ENCODE measurements around the gene DBH. TPM values are rescaled to one million over a fixed set of nuclear protein-coding genes. Genes with fewer than 3 reads are reported as not detected.

Gene DBH
- polyA plus RNA-seq, 1 donor (not counting 4 experiments of a cell fraction or from before 2014, with no cell fraction given): not detected

- dilution Hi-C loops (cut with MboI; ENCODE audit: extremely low pct_ligation_motif_present, low sequenced_read_pairs): no loop called here
These were observed 23.4 kb downstream of the DBH start for GRCh38 chr9:133659516-133659915.

DNA sequence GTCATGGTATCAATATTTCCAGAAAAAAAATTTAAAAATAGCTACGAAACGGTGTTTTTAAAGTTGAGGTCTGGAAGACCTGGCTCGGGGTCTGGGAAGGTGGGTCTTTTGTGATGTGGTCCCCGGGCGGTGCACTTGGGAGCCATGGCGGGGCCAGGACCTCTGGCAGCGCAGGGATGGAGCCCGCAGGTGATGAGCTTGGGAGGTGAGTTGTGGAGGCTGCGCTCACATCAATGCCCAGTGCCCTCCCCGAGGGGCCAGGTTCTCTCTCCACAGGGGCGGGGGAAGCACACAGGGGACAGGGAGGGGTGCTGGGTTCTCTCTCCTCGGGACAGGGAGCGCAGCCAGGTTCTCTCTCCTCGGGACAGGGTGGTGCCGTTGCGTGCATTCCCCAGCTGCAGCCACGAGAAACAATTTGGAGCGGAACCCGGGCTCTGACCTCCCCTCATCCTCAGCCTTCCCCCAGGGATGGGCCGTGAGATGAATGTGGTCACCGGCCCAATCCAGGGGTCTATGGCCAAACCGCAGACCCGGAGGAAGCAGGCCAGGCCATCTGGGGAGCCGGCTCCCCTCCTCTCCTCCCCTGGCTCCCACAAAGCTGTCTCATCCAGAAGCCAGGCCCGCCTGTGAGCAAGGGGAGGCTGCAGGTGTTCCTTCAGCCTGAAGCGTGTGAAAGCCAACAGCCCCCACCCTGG is 25.8 kb downstream of the DBH start:
- H3K36me3 ChIP-seq (ENCODE audit: control insufficient read depth in 2 of 2, extremely low read depth in 1 of 2, insufficient read depth in 2 of 2, low read length in 2 of 2): no peaks in the 10 kb centered on the region

More at GRCh38 chr9:133659516-133659915, 23.4 kb downstream of the DBH start:
- H4K20me1 ChIP-seq (ENCODE audit: control insufficient read depth, extremely low read depth, insufficient read depth, low read length): no peaks in the 10 kb centered on the region
- no peaks in the 10 kb centered on the region for H3K36me3 ChIP-seq (ENCODE audit: control insufficient read depth in 2 of 2, extremely low read depth in 1 of 2, insufficient read depth in 2 of 2, low read length in 2 of 2)
- TF ChIP-seq EZH2 (IDR thresholded peaks at IDR 0.05; ENCODE audit: low read length): no peak
- TF ChIP-seq, protein P1, sequence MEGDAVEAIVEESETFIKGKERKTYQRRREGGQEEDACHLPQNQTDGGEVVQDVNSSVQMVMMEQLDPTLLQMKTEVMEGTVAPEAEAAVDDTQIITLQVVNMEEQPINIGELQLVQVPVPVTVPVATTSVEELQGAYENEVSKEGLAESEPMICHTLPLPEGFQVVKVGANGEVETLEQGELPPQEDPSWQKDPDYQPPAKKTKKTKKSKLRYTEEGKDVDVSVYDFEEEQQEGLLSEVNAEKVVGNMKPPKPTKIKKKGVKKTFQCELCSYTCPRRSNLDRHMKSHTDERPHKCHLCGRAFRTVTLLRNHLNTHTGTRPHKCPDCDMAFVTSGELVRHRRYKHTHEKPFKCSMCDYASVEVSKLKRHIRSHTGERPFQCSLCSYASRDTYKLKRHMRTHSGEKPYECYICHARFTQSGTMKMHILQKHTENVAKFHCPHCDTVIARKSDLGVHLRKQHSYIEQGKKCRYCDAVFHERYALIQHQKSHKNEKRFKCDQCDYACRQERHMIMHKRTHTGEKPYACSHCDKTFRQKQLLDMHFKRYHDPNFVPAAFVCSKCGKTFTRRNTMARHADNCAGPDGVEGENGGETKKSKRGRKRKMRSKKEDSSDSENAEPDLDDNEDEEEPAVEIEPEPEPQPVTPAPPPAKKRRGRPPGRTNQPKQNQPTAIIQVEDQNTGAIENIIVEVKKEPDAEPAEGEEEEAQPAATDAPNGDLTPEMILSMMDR (optimal IDR thresholded peaks at IDR 0.05 in 1 of 3, IDR thresholded peaks at IDR 0.05 in 1 of 3, conservative IDR thresholded peaks at IDR 0.05 in 1 of 3; ENCODE audit: extremely low read depth in 1 of 3, insufficient read depth in 2 of 3, low read length in 3 of 3): no peak
- H3K4me2 ChIP-seq (ENCODE audit: control insufficient read depth, extremely low read depth, insufficient read depth, low read depth, low read length): no peak overlapping the region
- H3K4me1 ChIP-seq (ENCODE audit: control insufficient read depth, extremely low read depth, insufficient read depth, low read length): peaks cover 5% of the 10 kb centered on the region
- no peaks in the 10 kb centered on the region for H3K79me2 ChIP-seq (ENCODE audit: control insufficient read depth, insufficient read depth, low read length)
- no peak overlapping the region for H3K27ac ChIP-seq (ENCODE audit: control insufficient read depth, insufficient read depth, low read length)
- H3K9ac ChIP-seq (ENCODE audit: control insufficient read depth, extremely low read depth, insufficient read depth, low read length): no peak overlapping the region
- H3K9me1 ChIP-seq (ENCODE audit: control insufficient read depth, extremely low read depth, insufficient read depth, low read length): no peaks in the 10 kb centered on the region
- H3K9me3 ChIP-seq (ENCODE audit: control insufficient read depth, low read depth, low read length): no peaks in the 10 kb centered on the region
- peaks cover 92% of the 10 kb centered on the region for H3K27me3 ChIP-seq (ENCODE audit: control insufficient read depth, extremely low read depth, insufficient read depth, low read length)
- no peak overlapping the region for H2AFZ ChIP-seq (ENCODE audit: control insufficient read depth, low read length)
- no peak overlapping the region for H3K4me3 ChIP-seq (ENCODE audit: control insufficient read depth in 2 of 3, extremely low read depth in 1 of 3, insufficient read depth in 2 of 3, low read depth in 1 of 3, low read length in 3 of 3)
- no peak for DNase-seq (ENCODE audit: low read depth, low spot score)
- no peak for FAIRE-seq

More for the DNA sequence above, 25.8 kb downstream of the DBH start:
- dilution Hi-C loops (cut with MboI; ENCODE audit: extremely low pct_ligation_motif_present, low sequenced_read_pairs): no loop called here
- no peaks in the 10 kb centered on the region for H3K79me2 ChIP-seq (ENCODE audit: control insufficient read depth, insufficient read depth, low read length)
- H3K9me3 ChIP-seq (ENCODE audit: control insufficient read depth, low read depth, low read length): no peaks in the 10 kb centered on the region
- no peak overlapping the region for H2AFZ ChIP-seq (ENCODE audit: control insufficient read depth, low read length)
- H3K27me3 ChIP-seq (ENCODE audit: control insufficient read depth, extremely low read depth, insufficient read depth, low read length): peaks cover 67% of the 10 kb centered on the region
- H4K20me1 ChIP-seq (ENCODE audit: control insufficient read depth, extremely low read depth, insufficient read depth, low read length): no peaks in the 10 kb centered on the region
- no peaks in the 10 kb centered on the region for H3K9me1 ChIP-seq (ENCODE audit: control insufficient read depth, extremely low read depth, insufficient read depth, low read length)
- H3K4me2 ChIP-seq (ENCODE audit: control insufficient read depth, extremely low read depth, insufficient read depth, low read depth, low read length): no peak overlapping the region
- no peak overlapping the region for H3K27ac ChIP-seq (ENCODE audit: control insufficient read depth, insufficient read depth, low read length)
- DNase-seq (ENCODE audit: low read depth, low spot score) (no peak), FAIRE-seq (no peak)
- TF ChIP-seq EZH2 (IDR thresholded peaks at IDR 0.05; ENCODE audit: low read length): no peak
- TF ChIP-seq, protein P1 (optimal IDR thresholded peaks at IDR 0.05 in 1 of 3, IDR thresholded peaks at IDR 0.05 in 1 of 3, conservative IDR thresholded peaks at IDR 0.05 in 1 of 3; ENCODE audit: extremely low read depth in 1 of 3, insufficient read depth in 2 of 3, low read length in 3 of 3): no peak
- H3K4me3 ChIP-seq (ENCODE audit: control insufficient read depth in 2 of 3, extremely low read depth in 1 of 3, insufficient read depth in 2 of 3, low read depth in 1 of 3, low read length in 3 of 3): no peak overlapping the region
- H3K4me1 ChIP-seq (ENCODE audit: control insufficient read depth, extremely low read depth, insufficient read depth, low read length): peaks cover 5% of the 10 kb centered on the region
- no peak overlapping the region for H3K9ac ChIP-seq (ENCODE audit: control insufficient read depth, extremely low read depth, insufficient read depth, low read length)

Data from keratinocyte (primary cell).